ENCODE data around the gene OSM. TPM values are rescaled to one million over a fixed set of nuclear protein-coding genes. Genes with fewer than 3 reads are reported as not detected.

OSM gene
- total RNA-seq, 4 donors from 2014 or later = 4.1 to 7.7 TPM; not detected in 2

DNA sequence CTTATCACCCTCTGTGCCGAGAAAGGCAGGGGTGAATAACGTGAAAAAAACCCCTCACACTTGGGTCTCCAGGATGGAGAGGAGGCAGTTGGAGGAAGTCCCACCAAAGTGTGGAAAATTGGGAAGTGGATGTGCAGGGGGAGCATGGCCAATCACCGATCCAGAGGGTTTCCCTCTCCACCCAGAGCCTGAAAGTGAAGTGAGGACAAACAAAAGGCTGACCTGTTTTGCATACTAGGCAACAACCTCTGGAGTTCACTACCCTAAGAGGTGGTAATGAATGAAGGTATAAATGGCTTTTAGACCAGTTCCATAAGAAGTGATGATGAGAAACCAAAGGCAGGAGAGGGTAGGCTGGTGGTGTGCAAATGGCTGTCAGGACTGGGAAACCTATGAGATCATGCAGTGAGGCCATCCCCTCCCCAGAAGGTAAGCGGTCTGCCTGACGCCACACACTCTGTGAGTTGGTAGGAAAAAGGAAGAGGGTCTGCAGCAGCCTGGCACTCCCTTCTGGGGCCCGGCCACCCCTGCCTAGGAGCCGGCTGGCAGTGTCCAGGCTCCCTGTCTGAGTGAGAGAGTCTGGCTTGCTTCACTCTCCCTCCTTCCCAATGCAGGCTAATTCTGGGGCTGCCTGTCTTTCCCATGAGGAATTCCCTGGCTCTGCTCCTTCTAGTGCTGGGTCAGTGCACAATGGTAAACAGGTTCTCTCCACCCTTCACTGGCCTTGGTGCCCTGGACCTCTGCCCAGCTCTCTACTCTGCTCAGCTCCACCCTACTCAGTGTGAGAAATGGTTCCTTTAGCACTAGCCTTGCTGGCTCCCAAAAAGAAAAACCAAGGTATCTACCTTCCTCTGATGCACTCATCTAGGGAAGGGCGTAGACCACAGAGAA is 44.5 kb upstream of the OSM start:
- WGBS, 2 donors (ENCODE audit: low coverage in 1 of 2) = 19 to 46% methylated on average over 6 to 7 of the region's 8 CpGs
- Histone ChIP-seq H3K27me3 (no peaks in the 10 kb centered on the region), H3K4me3 (peak overlapping the region in 1 of 2 donors; percentile 4), H3K27ac (peak overlapping the region; percentile 64 to 90 (median 88)), H3K9me3 (no peaks in the 10 kb centered on the region), H3K4me1 (peaks cover 12 to 100% (median 58%) of the 10 kb centered on the region in 3 donors), H3K36me3 (no peaks in the 10 kb centered on the region)
- ATAC-seq = peak; percentile 89
- TF ChIP-seq POLR2AphosphoS5 (IDR thresholded peaks at IDR 0.05) (peak; percentile 93), EP300 (IDR thresholded peaks at IDR 0.05) (no peak)

DNA sequence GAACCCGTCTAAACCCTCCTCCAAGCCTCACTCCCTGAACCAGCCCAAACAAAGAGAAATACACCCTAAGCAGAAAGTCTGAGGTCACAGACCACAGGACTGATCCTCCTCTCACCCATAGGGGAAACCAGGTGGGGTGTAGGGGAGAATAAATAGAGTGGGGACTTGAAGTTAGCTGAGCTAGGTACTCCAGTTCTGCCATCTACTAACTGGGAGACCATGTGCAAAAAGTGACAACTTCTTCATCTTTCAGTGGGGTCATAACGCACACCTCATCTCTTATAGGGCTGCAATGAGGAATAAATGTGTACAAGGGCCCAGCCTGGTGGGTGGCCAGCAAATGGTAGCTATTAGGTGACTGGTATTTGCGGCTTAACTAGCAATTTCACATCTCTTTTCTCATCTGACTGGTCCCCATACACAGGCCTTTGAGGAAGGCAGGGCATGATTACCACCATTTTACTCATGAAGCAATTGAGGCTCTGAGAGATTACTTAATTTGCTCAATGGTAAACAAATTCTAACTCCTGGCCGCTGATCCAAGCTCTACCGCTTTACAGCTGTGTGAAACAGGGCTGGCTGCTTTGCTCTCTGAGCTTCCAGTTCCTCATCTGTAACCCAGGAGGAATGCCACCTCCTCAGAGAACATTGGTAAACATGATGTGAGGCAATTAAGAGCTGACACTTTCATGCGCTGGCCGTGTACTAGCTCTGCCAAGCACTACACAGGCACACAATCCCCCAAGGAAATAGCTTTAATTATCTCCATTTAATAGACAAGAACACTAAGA is 43.5 kb upstream of the OSM start:
- TF ChIP-seq POLR2A (IDR thresholded peaks at IDR 0.05) (no peak), POLR2AphosphoS5 (IDR thresholded peaks at IDR 0.05) (peak; percentile 97)
- Histone ChIP-seq H3K9me3 (no peaks in the 10 kb centered on the region), H3K36me3 (no peaks in the 10 kb centered on the region), H3K4me1 (peaks cover 21 to 100% (median 64%) of the 10 kb centered on the region in 3 donors), H3K27me3 (no peaks in the 10 kb centered on the region), H3K27ac (peak overlapping the region; percentile 64 to 90 (median 88)), H3K4me3 (no peak overlapping the region)
- peak; percentile 78 for ATAC-seq
- 31 to 59% methylated on average over 3 of the region's 7 CpGs for WGBS, 2 donors (ENCODE audit: low coverage in 1 of 2)

DNA sequence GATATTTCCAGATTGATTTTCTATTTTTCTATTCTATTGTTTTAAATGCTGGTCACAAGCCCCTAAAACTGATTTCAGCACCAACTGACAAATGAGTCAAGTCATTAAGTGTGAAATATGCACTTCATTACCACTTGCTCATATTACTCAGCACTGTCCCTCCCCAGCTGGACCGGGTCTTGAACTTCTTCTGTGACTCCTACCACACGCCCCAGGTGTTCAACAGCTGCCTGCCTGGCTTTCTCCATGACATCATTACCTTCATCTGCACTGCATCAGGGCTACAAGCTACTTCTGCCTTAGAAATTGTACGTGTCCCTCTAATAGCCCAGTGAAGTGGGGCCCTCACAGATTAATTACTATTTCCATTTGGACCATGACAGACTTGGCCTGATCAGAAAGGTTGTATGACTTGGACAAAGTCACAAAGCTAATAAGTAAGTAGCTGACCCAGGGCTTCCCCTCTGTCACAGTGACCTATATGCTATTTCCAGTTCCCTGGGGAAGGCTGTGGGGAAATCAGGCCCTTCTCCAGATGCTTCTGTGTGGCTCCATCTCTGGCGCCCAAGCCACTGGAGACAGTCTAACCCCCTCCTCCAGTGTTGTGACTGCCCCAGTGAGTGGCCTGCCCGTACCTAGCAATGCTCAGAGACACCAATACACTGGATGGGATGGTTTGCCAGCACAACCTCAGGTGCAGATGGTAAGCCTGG is 42.0 kb upstream of the OSM start:
- TF ChIP-seq, protein P1, sequence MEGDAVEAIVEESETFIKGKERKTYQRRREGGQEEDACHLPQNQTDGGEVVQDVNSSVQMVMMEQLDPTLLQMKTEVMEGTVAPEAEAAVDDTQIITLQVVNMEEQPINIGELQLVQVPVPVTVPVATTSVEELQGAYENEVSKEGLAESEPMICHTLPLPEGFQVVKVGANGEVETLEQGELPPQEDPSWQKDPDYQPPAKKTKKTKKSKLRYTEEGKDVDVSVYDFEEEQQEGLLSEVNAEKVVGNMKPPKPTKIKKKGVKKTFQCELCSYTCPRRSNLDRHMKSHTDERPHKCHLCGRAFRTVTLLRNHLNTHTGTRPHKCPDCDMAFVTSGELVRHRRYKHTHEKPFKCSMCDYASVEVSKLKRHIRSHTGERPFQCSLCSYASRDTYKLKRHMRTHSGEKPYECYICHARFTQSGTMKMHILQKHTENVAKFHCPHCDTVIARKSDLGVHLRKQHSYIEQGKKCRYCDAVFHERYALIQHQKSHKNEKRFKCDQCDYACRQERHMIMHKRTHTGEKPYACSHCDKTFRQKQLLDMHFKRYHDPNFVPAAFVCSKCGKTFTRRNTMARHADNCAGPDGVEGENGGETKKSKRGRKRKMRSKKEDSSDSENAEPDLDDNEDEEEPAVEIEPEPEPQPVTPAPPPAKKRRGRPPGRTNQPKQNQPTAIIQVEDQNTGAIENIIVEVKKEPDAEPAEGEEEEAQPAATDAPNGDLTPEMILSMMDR (IDR thresholded peaks at IDR 0.05) = no peak
- TF ChIP-seq POLR2A (IDR thresholded peaks at IDR 0.05) = no peak
- TF ChIP-seq EP300 (IDR thresholded peaks at IDR 0.05) = no peak
- peak; percentile 51 for TF ChIP-seq POLR2AphosphoS5 (IDR thresholded peaks at IDR 0.05)
- WGBS, 2 donors (ENCODE audit: low coverage in 1 of 2) = 54 to 83% methylated on average over 2 to 4 of the region's 5 CpGs
- H3K36me3 ChIP-seq = peaks cover 0 to 3% of the 10 kb centered on the region in 2 donors
- ATAC-seq = no peak
- H3K4me1 ChIP-seq = peaks cover 33 to 100% (median 79%) of the 10 kb centered on the region in 3 donors
- peak overlapping the region in 3 of 4 donors; percentile 87 to 90 (median 89) for H3K27ac ChIP-seq
- H3K27me3 ChIP-seq = no peaks in the 10 kb centered on the region
- H3K4me3 ChIP-seq = no peak overlapping the region
- no peaks in the 10 kb centered on the region for H3K9me3 ChIP-seq

DNA sequence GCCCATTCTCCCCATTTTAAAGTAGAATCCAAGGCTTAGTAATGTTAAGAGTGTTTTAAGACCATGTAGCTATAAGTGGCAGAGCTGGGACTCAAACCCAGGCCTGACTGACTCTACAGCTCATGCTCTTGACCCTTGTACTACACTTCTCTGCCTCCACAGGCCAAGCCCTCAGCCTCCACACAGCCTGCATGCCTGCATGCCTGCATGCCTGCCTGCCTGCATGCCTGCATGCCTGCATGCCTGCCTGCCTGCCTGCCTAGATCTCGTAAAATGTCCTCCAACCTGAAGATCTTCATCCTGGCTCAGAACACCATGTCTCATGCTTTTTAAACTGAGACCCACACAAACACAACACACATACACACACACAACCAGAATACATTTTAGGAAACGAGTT is 41.4 kb upstream of the OSM start:
- no peak for TF ChIP-seq EP300 (IDR thresholded peaks at IDR 0.05)
- TF ChIP-seq, protein P1 (IDR thresholded peaks at IDR 0.05) = no peak
- no peak for TF ChIP-seq POLR2A (IDR thresholded peaks at IDR 0.05)
- TF ChIP-seq POLR2AphosphoS5 (IDR thresholded peaks at IDR 0.05) = no peak
- WGBS, 2 donors (ENCODE audit: low coverage in 1 of 2) = 55 to 67% methylated on average over 1 to 2 of the region's 2 CpGs
- Histone ChIP-seq H3K36me3 (peaks cover 0 to 9% of the 10 kb centered on the region in 2 donors), H3K4me1 (peaks cover 38 to 100% (median 85%) of the 10 kb centered on the region in 3 donors), H3K27ac (peak overlapping the region in 2 of 4 donors; percentile 80 to 90), H3K4me3 (no peak overlapping the region), H3K9me3 (no peaks in the 10 kb centered on the region), H3K27me3 (no peaks in the 10 kb centered on the region)
- no peak for ATAC-seq

DNA sequence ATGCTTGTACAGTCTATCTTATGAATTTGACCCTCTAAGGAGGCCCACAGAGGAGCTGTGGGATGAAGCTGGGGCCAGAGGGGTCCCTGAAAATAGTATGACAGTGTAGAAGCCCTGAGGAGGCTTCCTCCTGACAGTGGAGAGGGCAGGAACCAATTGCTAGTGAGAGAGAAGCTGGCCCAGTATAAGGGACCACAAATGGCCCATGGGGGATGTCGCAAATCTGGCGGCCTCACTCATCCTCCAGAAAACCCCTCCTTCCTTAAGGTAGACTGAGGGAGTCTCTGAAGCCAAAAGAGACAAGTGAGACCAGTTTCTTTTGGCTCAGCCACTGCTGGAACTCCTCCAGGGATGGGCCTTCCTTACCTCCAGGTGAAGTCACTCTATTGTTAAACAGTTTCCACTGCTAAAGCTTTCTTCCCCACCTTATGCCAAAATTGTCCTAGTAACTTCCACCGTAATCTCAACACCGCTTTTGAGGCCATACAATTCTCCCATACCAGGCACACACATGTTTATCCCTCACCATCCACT is 40.5 kb upstream of the OSM start:
- Histone ChIP-seq H3K27me3 (no peaks in the 10 kb centered on the region), H3K9me3 (no peaks in the 10 kb centered on the region), H3K4me3 (no peak overlapping the region), H3K36me3 (peaks cover 0 to 19% of the 10 kb centered on the region in 2 donors), H3K4me1 (peaks cover 38 to 100% (median 86%) of the 10 kb centered on the region in 3 donors), H3K27ac (peak overlapping the region in 3 of 4 donors; percentile 75 to 93 (median 80))
- WGBS, 2 donors (ENCODE audit: low coverage in 1 of 2) = 59 to 86% methylated on average over 4 of the region's 4 CpGs
- TF ChIP-seq POLR2A (IDR thresholded peaks at IDR 0.05) (no peak), POLR2AphosphoS5 (IDR thresholded peaks at IDR 0.05) (no peak), EP300 (IDR thresholded peaks at IDR 0.05) (no peak)
- TF ChIP-seq, protein P1 (IDR thresholded peaks at IDR 0.05) = no peak
- ATAC-seq = no peak

Measured in gastroesophageal sphincter (tissue), 4 donors.